ENCODE data around the gene TRAPPC3L.

- TF ChIP-seq POLR2A (IDR thresholded peaks at IDR 0.05) (no peak), CTCF (IDR thresholded peaks at IDR 0.05) (no peak)
Measured at GRCh38 chr6:116450769-116451740, 94.4 kb downstream of the TRAPPC3L start.

All from body of pancreas (tissue), 4 donors.